Fibroblast of lung (primary cell): Measurements from ENCODE around the gene ATP8A2. TPM values are rescaled to one million over a fixed set of nuclear protein-coding genes. Genes with fewer than 3 reads are reported as not detected.

Experiments
- DNase-seq, 2 donors: peaks; one replicate each; pipeline versions ENCODE4 v3.0.0 to v3.0.0-alpha.2; 2010; ENCODE audit warnings: low read depth in 2 of 2
- H2AFZ ChIP-seq: 2 replicates; pipeline ENCODE4 v1.5.1; 2012; ENCODE audit warnings: low read length, control low read depth, inconsistent platforms
- H3K27ac ChIP-seq: 2 replicates; pipeline ENCODE4 v1.5.1; 2011; ENCODE audit warnings: low read length, control low read depth; ENCODE audit not compliant: insufficient read depth
- H3K27me3 ChIP-seq: 2 replicates; pipeline ENCODE4 v1.5.1; 2011; ENCODE audit warnings: mild to moderate bottlenecking, low read length; ENCODE audit not compliant: control insufficient read depth, insufficient read depth
- H3K36me3 ChIP-seq: 2 replicates; pipeline ENCODE4 v1.5.1; 2011; ENCODE audit warnings: low read length; ENCODE audit not compliant: control insufficient read depth, insufficient read depth
- H3K4me1 ChIP-seq: 2 replicates; pipeline ENCODE4 v1.5.1; 2011; ENCODE audit warnings: low read length; ENCODE audit not compliant: control insufficient read depth, insufficient read depth; ENCODE audit errors: extremely low read depth
- H3K4me2 ChIP-seq: 2 replicates; pipeline ENCODE4 v1.5.1; 2011; ENCODE audit warnings: low read length, control low read depth; ENCODE audit not compliant: insufficient read depth; ENCODE audit errors: extremely low read depth
- H3K4me3 ChIP-seq, 4 experiments: fragments of 200-600 bp in 1 of 4; sonication (generic) in 1 of 4; replicated peaks in 1 of 4; 2 replicates each; pipeline ENCODE4 v1.5.1; 2011 to 2016; ENCODE audit warnings: low read length in 4 of 4, low read depth in 3 of 4, mild to moderate bottlenecking in 3 of 4, control low read depth in 2 of 4, inconsistent platforms in 1 of 4, mixed read lengths in 1 of 4; ENCODE audit not compliant: insufficient read depth in 1 of 4; ENCODE audit errors: control extremely low read depth in 1 of 4
- H3K79me2 ChIP-seq: 2 replicates; pipeline ENCODE4 v1.5.1; 2012; ENCODE audit warnings: mild to moderate bottlenecking, low read length, inconsistent platforms; ENCODE audit not compliant: control insufficient read depth, insufficient read depth
- H3K9ac ChIP-seq: 2 replicates; pipeline ENCODE4 v1.5.1; 2011; ENCODE audit warnings: mild to moderate bottlenecking, low read length, control low read depth; ENCODE audit not compliant: insufficient read depth
- H3K9me3 ChIP-seq: 2 replicates; pipeline ENCODE4 v1.5.1; 2012; ENCODE audit warnings: low read depth, low read length; ENCODE audit not compliant: control insufficient read depth, insufficient read depth
- H4K20me1 ChIP-seq: 2 replicates; pipeline ENCODE4 v1.5.1; 2011; ENCODE audit warnings: low read length; ENCODE audit not compliant: control insufficient read depth, insufficient read depth; ENCODE audit errors: extremely low read depth
- EZH2 ChIP-seq: IDR thresholded peaks from 2 replicates; pipeline ENCODE4 v1.5.1; 2012; ENCODE audit warnings: low read length, control low read depth, mild to moderate bottlenecking; ENCODE audit errors: missing control alignments
- polyA plus RNA-seq, 2 donors: library from polyadenylated mRNA; depleted of rRNA in 1 of 2; stranded (reverse) in 1 of 2; unstranded in 1 of 2; fragments of >200 nt; gene quantifications; 2 replicates each; pipeline ENCODE4 v1.2.1, GENCODE V29; 2011 to 2012; ENCODE audit warnings: missing spikeins in 1 of 2
- total RNA-seq: library from RNA; depleted of rRNA; stranded (reverse); fragments of >200 nt; gene quantifications from 2 replicates; pipeline ENCODE4 v1.2.1, GENCODE V29; 2014
- TF ChIP-seq, protein P1 (sequence below), 2 donors: IDR thresholded peaks in 1 of 2; conservative IDR thresholded peaks in 1 of 2; 1 replicate in 1 of 2; 2 replicates in 1 of 2; pipeline ENCODE4 v1.5.1; 2011 to 2012; ENCODE audit warnings: low read length in 2 of 2, control low read depth in 1 of 2, inconsistent platforms in 1 of 2, low read depth in 1 of 2, mild to moderate bottlenecking in 1 of 2

The ATP8A2 gene
- total and polyA plus RNA-seq, 2 donors (not counting 1 experiment from before 2014, with no cell fraction given), result under 0.01 to 0.01 TPM

DNA sequence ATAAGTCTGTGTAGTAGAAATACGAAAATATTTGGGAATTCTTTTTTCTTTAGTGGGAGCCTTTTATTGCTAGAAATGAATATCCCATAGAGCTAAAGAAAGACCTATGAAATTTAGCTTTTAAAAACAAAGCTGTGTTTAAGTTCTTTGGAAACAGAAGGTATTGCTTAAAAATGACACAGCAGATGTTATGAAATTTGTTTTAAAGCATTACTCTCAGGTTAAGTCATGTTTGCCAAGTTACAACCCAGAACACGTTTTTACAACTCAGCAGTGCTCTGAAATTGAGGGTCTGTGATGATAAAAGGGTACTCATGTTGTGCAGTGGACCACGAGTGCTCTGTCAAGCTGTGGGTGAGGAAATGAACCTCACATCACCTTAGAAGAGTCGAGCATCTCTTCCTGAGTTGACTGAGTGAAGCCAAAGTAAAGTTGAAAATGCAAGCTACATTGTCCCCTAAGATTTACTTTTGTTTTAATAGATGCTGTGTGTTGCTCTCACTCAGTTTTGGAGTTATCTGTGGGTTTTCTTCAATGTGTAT is 519.0 kb downstream of the ATP8A2 start:
- H3K9ac ChIP-seq, result no peak overlapping the region
- no peaks in the 10 kb centered on the region for H3K4me1 ChIP-seq
- H3K36me3 ChIP-seq, result no peaks in the 10 kb centered on the region
- no peak for TF ChIP-seq EZH2
- TF ChIP-seq, protein P1, sequence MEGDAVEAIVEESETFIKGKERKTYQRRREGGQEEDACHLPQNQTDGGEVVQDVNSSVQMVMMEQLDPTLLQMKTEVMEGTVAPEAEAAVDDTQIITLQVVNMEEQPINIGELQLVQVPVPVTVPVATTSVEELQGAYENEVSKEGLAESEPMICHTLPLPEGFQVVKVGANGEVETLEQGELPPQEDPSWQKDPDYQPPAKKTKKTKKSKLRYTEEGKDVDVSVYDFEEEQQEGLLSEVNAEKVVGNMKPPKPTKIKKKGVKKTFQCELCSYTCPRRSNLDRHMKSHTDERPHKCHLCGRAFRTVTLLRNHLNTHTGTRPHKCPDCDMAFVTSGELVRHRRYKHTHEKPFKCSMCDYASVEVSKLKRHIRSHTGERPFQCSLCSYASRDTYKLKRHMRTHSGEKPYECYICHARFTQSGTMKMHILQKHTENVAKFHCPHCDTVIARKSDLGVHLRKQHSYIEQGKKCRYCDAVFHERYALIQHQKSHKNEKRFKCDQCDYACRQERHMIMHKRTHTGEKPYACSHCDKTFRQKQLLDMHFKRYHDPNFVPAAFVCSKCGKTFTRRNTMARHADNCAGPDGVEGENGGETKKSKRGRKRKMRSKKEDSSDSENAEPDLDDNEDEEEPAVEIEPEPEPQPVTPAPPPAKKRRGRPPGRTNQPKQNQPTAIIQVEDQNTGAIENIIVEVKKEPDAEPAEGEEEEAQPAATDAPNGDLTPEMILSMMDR (conservative IDR thresholded peaks at IDR 0.05 in 1 of 2, IDR thresholded peaks at IDR 0.05 in 1 of 2; ENCODE audit: low read depth in 1 of 2, low read length in 2 of 2), result no peak
- H2AFZ ChIP-seq, result no peak overlapping the region
- no peaks in the 10 kb centered on the region for H3K79me2 ChIP-seq
- DNase-seq, result no peak
- no peaks in the 10 kb centered on the region for H3K27me3 ChIP-seq
- H3K27ac ChIP-seq, result no peak overlapping the region
- H3K4me2 ChIP-seq, result no peak overlapping the region
- H4K20me1 ChIP-seq, result no peaks in the 10 kb centered on the region
- H3K9me3 ChIP-seq, result no peaks in the 10 kb centered on the region
- no peak overlapping the region for H3K4me3 ChIP-seq

DNA sequence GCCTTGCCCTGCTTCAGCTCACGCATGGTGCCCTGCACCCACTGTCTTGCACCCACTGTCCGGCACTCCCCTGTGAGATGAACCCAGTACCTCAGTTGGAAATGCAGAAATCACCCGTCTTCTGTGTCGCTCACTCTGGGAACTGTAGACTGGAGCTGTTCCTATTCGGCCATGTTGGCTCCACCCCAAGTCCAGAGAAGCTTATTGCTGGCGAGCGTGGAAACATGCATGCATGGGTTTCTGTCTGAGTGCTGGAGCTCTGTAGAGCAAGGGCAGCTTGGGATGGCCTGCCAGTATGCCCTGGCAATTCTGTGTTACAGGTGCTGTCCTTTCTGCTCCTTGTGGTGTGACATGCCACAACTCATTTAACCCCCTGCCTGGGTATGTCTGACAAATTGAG is 527.2 kb downstream of the ATP8A2 start:
- TF ChIP-seq, protein P1 (conservative IDR thresholded peaks at IDR 0.05 in 1 of 2, IDR thresholded peaks at IDR 0.05 in 1 of 2; ENCODE audit: low read depth in 1 of 2, low read length in 2 of 2), result no peak
- TF ChIP-seq EZH2, result no peak
- H3K9me3 ChIP-seq, result no peaks in the 10 kb centered on the region
- H2AFZ ChIP-seq, result no peak overlapping the region
- no peak overlapping the region for H3K4me2 ChIP-seq
- no peaks in the 10 kb centered on the region for H3K36me3 ChIP-seq
- H4K20me1 ChIP-seq, result no peaks in the 10 kb centered on the region
- H3K79me2 ChIP-seq, result no peaks in the 10 kb centered on the region
- no peaks in the 10 kb centered on the region for H3K27me3 ChIP-seq
- no peak for DNase-seq
- H3K4me3 ChIP-seq, result no peak overlapping the region
- no peaks in the 10 kb centered on the region for H3K4me1 ChIP-seq
- H3K9ac ChIP-seq, result no peak overlapping the region
- H3K27ac ChIP-seq, result no peak overlapping the region

DNA sequence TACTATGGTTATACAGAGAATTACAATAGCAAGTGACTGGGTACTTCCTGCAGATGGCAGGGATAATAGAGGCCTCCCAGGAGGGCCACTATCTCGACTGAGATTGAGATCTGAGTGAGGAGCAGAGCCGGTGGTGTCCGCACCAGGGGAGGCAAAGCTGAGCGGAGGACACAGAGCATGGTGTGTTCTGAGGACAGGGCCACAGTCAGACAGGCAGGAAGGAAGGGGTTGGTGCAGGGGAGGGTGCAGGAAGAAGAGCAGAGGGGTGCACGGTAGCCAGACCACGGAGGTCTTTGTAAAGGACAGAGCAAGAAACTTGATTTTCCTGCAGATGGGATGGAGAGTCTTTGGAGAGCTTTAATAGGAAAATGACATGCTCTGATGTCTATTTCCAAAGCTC is 527.7 kb downstream of the ATP8A2 start:
- Histone ChIP-seq H4K20me1 (no peaks in the 10 kb centered on the region), H3K36me3 (no peaks in the 10 kb centered on the region), H3K79me2 (no peaks in the 10 kb centered on the region), H3K9ac (no peak overlapping the region), H3K4me3 (no peak overlapping the region), H3K27me3 (no peaks in the 10 kb centered on the region), H3K4me1 (no peaks in the 10 kb centered on the region), H3K27ac (no peak overlapping the region), H2AFZ (no peak overlapping the region), H3K4me2 (no peak overlapping the region), H3K9me3 (no peaks in the 10 kb centered on the region)
- no peak for DNase-seq
- TF ChIP-seq EZH2, result no peak
- TF ChIP-seq, protein P1 (conservative IDR thresholded peaks at IDR 0.05 in 1 of 2, IDR thresholded peaks at IDR 0.05 in 1 of 2; ENCODE audit: low read depth in 1 of 2, low read length in 2 of 2), result no peak
